Measurements from ENCODE around the gene LRRC8D. TPM values are rescaled to one million over a fixed set of nuclear protein-coding genes. Genes with fewer than 3 reads are reported as not detected.

Gene LRRC8D
- total RNA-seq, 1 experiment from 2014 or later: 42.0 TPM

DNA sequence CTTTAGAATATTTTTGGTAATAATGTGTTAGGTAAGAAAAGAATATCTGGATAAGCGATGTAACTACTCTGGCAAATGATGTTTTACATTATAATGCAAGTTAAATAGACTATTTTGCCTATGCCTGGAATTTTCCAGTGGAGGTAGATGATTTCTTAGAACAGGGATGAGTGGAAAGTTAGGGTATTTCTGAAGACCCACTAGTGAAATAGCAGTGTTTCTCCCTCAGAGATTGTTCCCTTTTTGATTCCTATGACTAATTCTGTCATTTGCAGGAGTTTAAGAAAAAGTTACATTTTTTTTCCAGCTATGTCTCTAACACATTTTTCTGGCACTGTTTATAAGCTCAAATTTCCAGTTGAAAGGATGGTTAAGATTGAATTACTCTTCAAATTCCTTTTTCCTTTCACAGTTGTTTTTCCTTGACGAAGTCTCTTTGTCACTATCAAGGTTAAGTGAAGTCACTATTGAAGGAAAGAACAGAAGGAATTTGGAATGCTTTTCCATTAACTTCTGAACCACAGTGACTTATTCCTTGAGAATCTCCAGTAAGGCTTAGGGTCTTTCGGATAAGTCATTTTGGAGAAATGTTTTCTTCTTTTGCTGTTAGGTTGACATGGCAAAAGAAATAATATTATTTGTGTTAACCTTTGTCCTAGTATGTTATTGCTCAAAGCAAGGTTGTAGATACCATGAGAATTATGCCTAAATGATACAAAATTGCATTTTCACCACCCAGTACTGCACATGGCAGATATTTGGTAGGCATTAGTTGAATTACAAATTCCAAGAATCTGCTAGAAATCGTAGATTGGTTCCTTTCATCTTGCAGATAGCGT, 131.2 kb downstream of the LRRC8D start:
- H3K27ac Mint-ChIP-seq (ENCODE audit: low read depth, unreplicated experiment): no peak overlapping the region
- ChIA-PET POLR2A (interaction anchor here (0.6 to 1.2 kb wide), 3 partner anchors 9 to 185 kb away, joined by 3 to 10 read pairs (median 3); no protein-coding TSS in a partner anchor), CTCF (interaction anchor here (0.6 to 0.8 kb wide), 4 partner anchors 22 to 175 kb away, joined by 3 to 5 read pairs (median 3); no protein-coding TSS in a partner anchor)
- BruUV-seq (replicated peaks): no TSS peak
- H3K4me1 Mint-ChIP-seq (ENCODE audit: insufficient read depth, unreplicated experiment): peaks cover 11% of the 10 kb centered on the region
- TF ChIP-seq, protein P1, sequence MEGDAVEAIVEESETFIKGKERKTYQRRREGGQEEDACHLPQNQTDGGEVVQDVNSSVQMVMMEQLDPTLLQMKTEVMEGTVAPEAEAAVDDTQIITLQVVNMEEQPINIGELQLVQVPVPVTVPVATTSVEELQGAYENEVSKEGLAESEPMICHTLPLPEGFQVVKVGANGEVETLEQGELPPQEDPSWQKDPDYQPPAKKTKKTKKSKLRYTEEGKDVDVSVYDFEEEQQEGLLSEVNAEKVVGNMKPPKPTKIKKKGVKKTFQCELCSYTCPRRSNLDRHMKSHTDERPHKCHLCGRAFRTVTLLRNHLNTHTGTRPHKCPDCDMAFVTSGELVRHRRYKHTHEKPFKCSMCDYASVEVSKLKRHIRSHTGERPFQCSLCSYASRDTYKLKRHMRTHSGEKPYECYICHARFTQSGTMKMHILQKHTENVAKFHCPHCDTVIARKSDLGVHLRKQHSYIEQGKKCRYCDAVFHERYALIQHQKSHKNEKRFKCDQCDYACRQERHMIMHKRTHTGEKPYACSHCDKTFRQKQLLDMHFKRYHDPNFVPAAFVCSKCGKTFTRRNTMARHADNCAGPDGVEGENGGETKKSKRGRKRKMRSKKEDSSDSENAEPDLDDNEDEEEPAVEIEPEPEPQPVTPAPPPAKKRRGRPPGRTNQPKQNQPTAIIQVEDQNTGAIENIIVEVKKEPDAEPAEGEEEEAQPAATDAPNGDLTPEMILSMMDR (IDR thresholded peaks at IDR 0.05; ENCODE audit: unreplicated experiment): no peak
- intact Hi-C loops (cut with micrococcal nuclease): loop anchor here (2.0 to 10.0 kb wide), 3 partner anchors 35 to 467 kb away; partner anchors contain the start of gene LRRC8C
- no peak for DNase-seq (ENCODE audit: unreplicated experiment)
- H3K4me3 Mint-ChIP-seq (ENCODE audit: unreplicated experiment): no peak overlapping the region
- H3K36me3 Mint-ChIP-seq (ENCODE audit: insufficient read depth, unreplicated experiment): no peaks in the 10 kb centered on the region
- H3K27me3 Mint-ChIP-seq (ENCODE audit: insufficient read depth, unreplicated experiment): no peaks in the 10 kb centered on the region
- no peaks in the 10 kb centered on the region for H3K9me3 Mint-ChIP-seq (ENCODE audit: unreplicated experiment)

DNA sequence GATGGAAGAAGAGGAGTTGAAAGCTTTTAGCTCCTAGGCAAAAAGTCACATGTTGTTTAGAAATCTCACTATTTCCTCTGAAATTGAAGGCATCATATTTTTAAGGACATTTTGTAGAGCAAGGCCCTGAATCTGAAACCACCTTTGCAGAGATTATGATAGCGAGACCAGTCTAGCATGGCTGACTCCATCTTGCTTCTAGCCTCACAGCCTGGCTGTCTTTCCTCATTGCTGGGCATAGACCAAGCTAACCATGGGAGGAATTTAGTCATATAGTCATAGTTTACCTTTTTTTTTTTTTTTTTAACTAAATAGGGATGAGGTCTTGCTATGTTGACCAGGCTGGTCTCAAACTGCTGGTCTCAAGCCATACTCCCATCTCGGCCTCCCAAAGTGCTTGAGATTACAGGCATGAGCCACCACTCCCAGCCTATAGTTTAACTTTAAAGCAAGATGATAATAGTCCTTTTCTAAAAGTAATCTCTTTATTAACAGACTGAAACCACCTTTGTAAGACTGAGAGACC, 131.8 kb downstream of the LRRC8D start:
- TF ChIP-seq, protein P1 (IDR thresholded peaks at IDR 0.05; ENCODE audit: unreplicated experiment): no peak
- H3K4me3 Mint-ChIP-seq (ENCODE audit: unreplicated experiment): no peak overlapping the region
- CTCF ChIA-PET: interaction anchor here (0.6 to 0.8 kb wide), 4 partner anchors 21 to 176 kb away, joined by 3 to 5 read pairs (median 3); no protein-coding TSS in a partner anchor
- no peaks in the 10 kb centered on the region for H3K36me3 Mint-ChIP-seq (ENCODE audit: insufficient read depth, unreplicated experiment)
- no peak for DNase-seq (ENCODE audit: unreplicated experiment)
- BruUV-seq (replicated peaks): no TSS peak
- no peaks in the 10 kb centered on the region for H3K9me3 Mint-ChIP-seq (ENCODE audit: unreplicated experiment)
- POLR2A ChIA-PET: interaction anchor here (0.6 to 1.2 kb wide), 3 partner anchors 9 to 185 kb away, joined by 3 to 10 read pairs (median 3); no protein-coding TSS in a partner anchor
- intact Hi-C loops (cut with micrococcal nuclease): loop anchor here (1.0 to 10.0 kb wide), 6 partner anchors 34 to 468 kb away; partner anchors contain the start of gene LRRC8C
- no peaks in the 10 kb centered on the region for H3K27me3 Mint-ChIP-seq (ENCODE audit: insufficient read depth, unreplicated experiment)
- peak overlapping the region; percentile 64 for H3K27ac Mint-ChIP-seq (ENCODE audit: low read depth, unreplicated experiment)
- peaks cover 17% of the 10 kb centered on the region for H3K4me1 Mint-ChIP-seq (ENCODE audit: insufficient read depth, unreplicated experiment)

DNA sequence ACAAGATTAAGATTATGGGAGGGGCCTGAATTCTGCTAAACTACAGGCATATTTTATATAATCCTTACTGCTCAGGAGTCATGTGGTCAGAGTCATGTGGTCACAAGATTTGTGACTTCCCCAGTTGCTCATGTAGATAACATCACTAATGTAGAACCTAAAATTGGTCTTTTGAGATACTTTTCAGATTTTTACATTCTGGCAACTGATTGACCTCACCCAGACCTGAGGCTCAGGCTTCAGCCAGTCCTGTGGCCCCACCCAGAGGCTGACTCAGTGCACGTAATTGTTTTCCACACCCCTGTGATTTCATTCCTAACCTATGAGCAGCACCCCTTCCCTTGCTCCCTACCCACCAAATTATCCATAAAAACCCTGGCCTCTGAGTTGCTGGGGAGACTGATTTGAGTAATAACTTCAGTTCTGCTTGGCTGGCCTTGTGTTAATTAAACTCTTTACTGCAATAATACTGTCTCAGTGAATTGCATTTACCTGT, 132.3 kb downstream of the LRRC8D start:
- CTCF ChIA-PET: interaction anchor here (0.8 to 1.0 kb wide), 2 partner anchors 34 to 160 kb away, joined by 6 read pairs; no protein-coding TSS in a partner anchor
- Mint-ChIP-seq H3K27ac (ENCODE audit: low read depth, unreplicated experiment) (peak overlapping the region; percentile 64), H3K4me1 (ENCODE audit: insufficient read depth, unreplicated experiment) (peaks cover 17% of the 10 kb centered on the region), H3K27me3 (ENCODE audit: insufficient read depth, unreplicated experiment) (no peaks in the 10 kb centered on the region), H3K4me3 (ENCODE audit: unreplicated experiment) (no peak overlapping the region), H3K36me3 (ENCODE audit: insufficient read depth, unreplicated experiment) (no peaks in the 10 kb centered on the region), H3K9me3 (ENCODE audit: unreplicated experiment) (no peaks in the 10 kb centered on the region)
- TF ChIP-seq, protein P1 (IDR thresholded peaks at IDR 0.05; ENCODE audit: unreplicated experiment): peak; percentile 24
- POLR2A ChIA-PET: interaction anchor here (1.5 kb wide), 1 partner anchor 21 kb away, joined by 3 read pairs; no protein-coding TSS in a partner anchor
- no TSS peak for BruUV-seq (replicated peaks)
- peak; percentile 87 for DNase-seq (ENCODE audit: unreplicated experiment)
- intact Hi-C loops (cut with micrococcal nuclease): loop anchor here (1.0 to 10.0 kb wide), 6 partner anchors 34 to 468 kb away; partner anchors contain the start of gene LRRC8C
